Measurements from ENCODE around the gene GNB1L.

- no peak for TF ChIP-seq CTCF (IDR thresholded peaks at IDR 0.05)
- TF ChIP-seq POLR2A (IDR thresholded peaks at IDR 0.05), result no peak
- TF ChIP-seq POLR2AphosphoS5 (IDR thresholded peaks at IDR 0.05), result no peak
- no peak for TF ChIP-seq EP300 (IDR thresholded peaks at IDR 0.05)
Measured at GRCh38 chr22:19760058-19760950, 94.4 kb downstream of the GNB1L start, which contains the start of gene TBX1.
